Glomerular visceral epithelial cell (primary cell): ENCODE data around the gene NFIX.
A peak's percentile ranks its signal among the peaks of the same experiment; 100 is the strongest.

Experiments
- DNase-seq: peaks from one replicate; pipeline ENCODE4 v3.0.0-alpha.2; 2016; ENCODE audit errors: extremely low spot score

NFIX gene

DNA sequence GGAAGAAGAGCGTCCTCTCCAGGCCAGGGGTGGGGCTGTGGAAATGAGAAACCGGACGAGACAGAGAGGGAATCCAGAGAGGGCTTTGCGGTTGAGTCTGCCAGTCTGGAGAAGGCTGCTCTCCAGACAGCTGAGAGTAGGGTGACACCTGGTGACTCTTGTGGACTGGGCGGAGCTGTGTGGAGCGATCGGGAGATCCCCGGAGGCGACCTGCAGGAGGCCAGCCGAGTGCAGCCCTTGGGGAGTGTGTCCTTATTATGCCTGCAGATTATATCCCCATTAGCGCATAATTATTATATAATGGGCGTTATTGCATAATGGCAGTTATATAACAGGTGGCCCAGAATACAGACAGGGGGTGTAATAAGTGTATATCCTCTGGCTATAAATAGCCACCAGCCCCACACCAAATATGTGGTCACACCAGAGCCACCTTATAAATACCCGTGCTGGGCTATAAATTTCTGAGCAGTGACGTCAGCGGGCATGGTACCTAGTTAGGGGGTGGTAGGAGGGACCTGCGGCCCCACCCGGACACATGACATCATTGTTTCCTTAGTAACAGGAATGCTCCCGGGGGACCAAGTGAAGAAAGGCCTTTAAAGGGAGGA lies 41.2 kb downstream of the NFIX start:
- peak; percentile 87 for DNase-seq

DNA sequence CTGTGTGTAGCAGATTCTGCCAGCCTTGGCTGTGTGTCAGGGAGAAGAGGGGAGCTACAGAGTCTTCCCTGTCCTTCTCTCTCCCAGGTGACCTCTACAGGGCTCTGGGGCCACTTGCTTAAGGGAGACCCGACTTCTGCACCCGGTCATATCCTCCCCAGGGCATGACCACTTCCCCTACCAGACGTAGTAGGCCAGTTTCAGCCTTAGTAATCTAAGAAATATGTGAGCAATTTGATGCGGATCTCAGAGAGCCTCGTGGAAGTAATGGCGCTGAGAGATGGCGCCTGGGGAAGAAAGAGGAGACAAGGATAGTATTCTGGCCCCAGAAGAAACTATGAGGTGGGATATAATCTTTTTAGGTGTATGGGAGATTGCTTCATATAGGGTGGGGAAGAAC lies 41.9 kb downstream of the NFIX start:
- peak; percentile 81 for DNase-seq

DNA sequence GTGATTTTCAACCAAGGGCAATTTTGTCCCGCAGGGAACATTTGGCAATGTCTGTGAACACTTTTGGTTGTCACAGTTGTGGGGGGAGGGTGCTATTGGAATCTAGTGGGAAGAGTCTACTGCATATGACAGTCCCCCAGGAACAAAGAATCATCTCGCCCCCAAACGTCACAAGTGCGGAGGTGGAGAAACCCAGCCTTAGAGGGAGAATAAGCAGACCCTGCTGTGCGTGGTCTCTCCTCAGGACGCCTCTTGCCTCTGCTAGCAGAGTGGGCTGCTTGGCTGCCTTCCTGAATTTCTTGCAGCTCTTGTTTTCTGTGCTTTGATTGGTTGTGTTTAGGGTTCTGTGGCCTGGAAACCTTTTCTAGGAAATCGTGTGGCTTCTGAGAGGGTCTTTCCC lies 42.5 kb downstream of the NFIX start:
- DNase-seq = no peak

DNA sequence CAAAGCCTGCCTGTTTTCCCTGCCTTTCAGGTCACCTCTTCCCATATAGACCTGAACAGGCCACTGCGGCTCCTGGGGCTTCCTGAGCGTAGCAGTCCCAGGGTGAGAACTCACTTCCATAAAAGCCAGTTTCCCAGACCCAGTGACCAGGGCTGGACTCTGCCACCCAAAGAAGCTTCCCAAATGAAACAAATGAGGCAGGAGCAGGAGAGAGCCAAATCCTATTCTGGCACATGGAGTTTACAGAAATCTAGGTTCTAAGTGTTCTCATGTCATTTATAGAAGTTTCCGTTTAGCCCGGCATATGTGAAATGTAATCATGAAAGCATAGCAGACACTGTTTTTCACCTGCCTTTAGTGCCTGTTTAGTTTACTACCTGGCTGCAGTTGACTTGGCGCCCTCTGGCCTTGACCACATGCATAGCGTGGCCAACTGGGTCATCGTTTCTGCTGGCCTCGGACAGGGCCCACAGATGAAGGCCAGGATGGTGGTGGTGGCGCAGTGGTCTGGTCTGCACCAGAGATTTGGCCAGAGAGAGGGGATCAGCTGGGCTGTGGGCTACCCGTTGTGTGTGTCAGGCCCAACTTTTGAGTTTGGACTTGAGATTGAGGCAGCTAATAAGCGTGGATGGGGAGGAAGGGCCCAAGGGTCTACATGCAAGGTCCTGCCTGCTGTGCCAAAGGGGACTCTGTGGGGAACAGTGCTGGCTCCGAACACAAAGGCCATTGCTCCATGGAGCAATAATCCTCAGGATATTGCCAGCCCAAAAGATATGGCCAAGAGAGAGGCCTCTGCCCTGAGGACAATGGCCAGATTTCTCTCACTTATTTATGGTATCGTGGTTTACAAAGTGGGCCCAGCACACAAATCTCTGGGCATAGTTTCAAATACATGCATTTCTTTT lies 43.3 kb downstream of the NFIX start:
- no peak for DNase-seq

DNA sequence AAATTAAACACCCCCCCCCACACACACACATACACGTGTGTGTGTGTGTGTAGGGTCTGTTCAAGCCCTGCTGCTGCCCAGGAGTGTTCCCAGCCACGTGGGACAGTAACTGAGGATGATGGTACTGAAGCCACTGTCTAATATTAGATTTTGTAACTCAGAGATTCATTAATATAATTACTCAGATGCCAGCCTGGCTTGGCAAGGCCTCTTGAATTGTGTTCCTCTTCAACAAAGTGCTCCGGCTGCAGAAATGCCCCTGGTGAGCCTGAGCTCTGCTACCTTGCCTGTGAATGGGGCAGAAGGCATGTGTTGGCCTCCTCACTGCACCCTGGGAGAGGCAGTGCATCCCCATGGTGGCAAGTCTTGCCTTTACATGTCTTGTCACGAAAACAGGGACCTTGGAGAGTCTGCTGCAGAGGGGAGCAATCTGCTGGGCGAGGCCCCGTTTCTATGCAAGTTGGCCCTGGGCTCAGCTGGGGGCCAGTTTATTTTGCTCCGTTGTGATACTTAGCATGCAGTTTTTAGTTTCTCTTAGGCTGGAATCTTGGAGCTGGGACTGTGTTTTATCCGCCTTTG lies 44.0 kb downstream of the NFIX start:
- DNase-seq = no peak

DNA sequence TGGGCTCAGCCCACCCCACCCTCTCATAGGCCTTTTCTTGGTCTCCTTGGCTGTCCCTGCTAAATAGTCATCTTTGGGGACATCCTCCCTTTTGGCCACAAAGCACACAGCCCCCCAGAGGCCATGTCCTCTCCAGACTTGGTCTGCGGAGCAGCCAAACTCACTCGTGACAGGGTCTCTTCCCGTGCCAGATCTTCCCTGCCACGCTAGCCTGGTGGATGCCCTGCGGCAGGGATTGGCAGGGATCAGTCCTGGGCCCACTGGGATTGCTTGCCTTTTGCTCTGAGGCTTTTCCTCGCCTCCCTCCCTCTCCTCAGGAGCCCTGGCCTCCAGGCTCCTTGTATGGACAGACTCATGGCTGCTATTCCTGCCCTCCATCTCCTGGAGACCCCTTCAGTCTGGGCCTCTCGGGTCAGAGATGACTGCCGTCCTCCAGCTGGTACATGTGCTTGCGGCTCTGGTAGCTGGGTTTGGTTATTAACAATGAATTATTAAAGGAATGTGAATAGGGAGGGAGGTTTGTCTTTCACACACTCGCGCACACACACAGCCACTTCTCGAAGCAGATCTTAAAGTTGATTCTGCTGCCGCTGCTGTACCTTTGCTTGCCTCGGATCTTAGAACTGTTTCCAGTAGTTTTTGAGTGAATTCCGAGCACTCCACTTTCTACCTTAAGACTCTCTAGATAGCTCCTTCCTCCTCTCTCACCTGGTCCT lies 45.1 kb downstream of the NFIX start:
- DNase-seq = no peak

DNA sequence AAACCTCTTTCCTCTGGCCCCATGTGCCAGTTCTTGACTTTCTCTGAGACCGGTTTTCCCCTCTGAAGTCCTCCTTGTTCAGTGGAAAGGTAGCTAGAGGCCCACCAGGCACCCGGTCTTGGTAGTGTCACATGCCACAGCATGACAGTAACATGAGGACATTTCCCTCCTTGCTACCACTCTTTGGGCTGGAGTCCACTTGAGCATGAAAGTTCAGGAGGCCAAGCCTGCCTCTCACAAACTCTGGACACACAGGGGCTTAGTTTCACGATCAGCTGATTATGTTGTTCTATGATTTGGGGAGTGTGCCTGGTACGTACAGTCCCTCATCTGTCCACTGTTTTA lies 45.6 kb downstream of the NFIX start:
- DNase-seq = no peak

DNA sequence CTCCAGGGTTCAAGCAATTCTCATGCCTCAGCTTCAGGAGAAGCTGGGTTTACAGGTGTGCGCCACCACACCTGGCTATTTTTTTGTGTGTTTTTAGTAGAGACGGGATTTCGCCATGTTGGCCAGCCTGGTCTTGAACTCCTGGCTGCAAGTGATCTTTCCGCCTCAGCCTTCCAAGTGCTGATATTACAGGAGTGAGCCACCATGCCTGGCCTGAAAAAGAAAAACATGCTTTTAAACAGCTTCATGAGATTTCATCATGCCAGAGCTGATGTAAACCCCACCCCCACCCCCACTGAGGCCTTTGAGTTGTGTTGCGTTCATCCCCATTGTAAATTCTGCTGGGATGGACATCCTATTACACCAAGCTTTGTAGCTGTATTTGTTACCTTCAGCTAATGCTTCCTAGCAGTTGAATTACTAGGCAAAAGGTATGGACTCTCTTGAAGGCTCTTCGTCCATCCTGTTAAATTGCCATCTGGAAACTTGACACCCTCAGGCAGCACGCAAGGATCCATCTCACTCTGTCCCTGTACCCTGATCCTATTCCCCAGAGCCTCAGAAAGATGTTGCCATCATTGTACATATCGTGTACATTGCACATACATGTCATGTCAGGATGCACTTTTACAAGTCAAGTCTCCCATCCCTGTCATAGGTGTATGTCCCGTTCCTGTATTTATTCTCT lies 47.3 kb downstream of the NFIX start:
- no peak for DNase-seq

DNA sequence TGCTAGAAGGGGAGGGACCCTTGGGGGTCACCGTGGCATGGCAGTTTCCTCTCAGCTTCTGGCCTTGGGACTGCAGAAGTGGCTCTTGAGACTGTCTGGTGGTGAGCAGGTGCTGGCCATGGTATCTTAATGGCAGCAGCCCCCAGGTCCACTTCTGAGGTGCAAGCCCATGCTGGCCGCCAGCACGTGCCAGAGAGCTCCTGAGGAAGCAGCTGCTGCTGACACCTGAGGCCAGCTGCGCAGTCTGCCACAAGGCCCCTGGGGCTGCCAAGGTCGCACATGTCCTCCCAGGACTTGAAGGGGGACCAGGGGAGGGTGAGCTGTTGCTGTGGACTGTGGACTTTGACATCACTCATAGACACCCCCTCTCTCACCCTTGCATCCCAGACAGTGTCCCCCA lies 48.0 kb downstream of the NFIX start:
- DNase-seq = no peak

DNA sequence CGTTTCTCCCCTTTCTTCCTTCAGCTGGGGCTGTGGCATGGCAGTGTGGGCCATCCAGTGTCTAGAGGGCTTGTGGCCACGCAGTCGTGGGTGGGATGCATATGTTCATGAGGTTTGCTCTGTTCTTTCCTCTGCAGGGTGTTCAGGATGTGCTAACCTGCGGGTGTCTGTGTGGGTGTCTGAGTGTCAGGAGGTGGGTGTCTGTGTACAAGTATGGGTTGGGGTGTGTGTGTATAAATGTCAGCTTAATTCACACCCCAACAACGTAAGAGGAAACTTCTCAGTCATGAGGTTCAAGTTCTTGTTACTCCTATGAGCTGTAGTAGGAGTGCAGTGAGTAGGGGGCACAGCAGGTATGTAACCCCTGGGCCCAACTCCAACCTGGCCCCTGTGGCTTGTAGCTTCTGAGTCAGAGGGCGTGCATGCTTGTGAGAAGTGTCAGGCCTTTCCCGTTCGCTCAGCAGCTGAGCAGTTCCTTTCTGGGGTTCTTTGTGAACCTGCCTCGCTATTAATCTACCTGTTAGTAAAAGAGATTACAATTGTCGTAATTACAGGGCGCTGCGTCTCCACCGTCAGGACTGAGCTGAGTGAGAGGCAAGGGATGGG lies 49.1 kb downstream of the NFIX start:
- peak; percentile 32 for DNase-seq

DNA sequence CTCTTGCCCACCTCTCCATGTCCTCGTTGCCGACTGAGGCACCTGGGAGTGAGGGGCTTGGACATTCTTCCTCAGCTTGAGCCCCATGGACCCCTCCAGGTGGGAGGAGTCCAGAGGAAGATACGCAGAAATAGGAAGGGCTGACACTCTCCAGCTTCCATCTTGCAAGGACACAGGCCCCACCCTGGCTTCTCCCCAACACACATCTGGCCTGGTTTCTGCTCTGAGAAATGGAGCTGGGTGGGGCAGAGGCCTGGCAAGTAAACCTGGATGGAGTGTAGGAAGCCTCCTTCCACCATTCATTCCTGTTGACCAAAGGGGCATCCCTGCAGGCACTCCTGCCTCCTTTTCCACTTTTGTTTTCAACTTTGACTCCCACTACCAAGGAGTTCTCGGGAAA lies 50.5 kb downstream of the NFIX start:
- no peak for DNase-seq

DNA sequence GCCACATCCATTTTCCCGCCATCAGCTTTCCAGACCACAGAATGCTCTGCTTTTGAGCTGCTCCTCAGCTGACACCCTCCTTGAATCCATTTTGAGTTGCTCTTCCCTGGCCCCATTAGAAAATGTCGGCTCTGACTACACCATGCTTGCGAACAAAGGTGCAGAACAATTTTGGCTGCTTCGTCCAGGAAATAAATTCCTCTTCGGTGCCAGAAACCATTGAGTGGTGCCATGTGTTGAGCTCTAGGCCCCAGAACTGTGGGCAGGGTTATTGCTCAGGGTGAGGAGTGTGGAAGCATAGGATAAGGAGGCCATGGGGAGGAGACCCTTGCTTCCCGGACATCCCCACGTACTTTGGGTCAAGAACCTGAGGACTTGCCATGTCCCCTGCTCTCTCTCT lies 52.1 kb downstream of the NFIX start:
- DNase-seq = no peak

DNA sequence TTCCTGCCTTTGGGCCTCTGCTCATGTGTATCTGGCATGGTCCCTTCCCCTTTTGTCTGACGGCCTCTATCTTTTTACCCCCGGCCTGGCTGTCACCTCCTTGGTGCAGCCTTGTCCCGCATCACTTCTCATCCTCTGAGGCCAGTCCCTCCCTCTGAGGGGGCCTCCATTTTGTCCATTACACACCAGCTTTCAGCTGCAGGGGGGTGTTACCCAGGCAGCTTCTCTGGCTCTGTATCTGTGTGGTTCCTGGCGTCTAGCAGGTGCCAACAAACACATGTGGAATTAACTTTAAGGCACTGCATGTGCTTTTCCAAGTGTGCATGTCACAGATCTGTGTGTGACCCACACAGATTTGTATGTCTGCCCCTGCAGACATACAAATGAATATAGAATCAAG lies 55.0 kb downstream of the NFIX start:
- no peak for DNase-seq

DNA sequence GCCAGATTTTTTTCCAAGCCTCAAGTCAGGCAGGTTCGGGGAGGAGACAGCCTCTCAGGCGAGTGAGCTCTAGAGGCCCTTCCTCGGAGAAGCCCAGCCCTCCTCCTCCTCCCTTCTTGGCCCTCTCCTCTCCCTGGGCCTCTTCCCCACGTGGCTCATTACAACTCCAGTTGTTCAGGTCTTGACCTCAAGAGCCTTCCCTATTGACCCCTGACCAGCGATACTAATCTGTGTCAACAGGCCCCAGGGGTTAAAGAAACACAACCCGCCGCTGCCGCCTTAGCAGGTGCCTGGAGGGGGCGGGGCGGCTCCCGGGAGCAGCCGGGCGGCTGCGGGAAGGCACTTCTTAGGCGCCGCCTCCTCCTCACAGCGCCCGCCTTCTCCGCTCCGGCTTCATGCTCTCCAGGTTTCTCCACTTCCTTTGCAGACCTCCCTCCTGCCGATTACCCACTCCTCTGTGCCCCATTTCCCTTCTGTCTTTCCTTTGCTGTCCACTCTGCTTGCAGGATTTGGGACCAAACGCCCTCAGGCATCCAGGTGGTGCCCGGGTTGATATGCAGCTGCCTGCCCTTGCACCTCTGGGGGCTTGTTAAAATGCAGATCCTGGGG lies 56.4 kb downstream of the NFIX start:
- DNase-seq = peak; percentile 70

DNA sequence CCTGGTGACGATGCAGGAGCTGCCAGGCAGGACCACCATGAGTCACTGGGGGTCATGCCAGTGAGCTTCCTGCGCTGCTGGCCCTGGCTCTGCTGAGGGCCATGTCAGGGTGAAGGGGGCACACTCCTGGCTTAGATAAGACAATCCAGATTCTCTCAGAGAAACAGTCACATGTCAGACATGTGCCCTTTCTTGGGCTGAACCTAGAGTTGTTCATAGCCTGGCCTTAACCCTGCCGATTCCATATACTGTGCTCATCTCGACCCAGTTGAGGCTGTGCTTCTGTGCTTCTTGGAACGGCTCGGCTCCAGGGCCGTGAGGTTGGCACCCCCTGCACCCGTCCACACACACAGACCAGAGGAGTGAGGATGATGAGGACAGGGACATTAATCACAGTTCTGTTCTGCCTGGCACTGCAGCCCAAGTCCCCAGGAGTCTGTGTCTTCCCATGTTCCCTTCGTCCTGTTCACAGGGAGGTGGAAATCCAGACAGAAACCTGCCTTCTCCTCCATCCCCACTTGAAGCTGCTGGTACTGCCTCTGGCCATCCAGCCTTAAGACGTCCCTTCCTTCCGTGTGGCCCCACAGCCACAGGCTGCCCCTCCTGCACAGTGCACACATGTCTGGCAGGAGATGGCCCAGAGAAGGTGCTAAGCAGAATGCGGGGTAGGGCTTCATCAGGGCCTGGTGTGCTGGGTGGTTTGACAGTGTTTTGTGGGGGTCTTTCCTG lies 57.3 kb downstream of the NFIX start:
- no peak for DNase-seq

DNA sequence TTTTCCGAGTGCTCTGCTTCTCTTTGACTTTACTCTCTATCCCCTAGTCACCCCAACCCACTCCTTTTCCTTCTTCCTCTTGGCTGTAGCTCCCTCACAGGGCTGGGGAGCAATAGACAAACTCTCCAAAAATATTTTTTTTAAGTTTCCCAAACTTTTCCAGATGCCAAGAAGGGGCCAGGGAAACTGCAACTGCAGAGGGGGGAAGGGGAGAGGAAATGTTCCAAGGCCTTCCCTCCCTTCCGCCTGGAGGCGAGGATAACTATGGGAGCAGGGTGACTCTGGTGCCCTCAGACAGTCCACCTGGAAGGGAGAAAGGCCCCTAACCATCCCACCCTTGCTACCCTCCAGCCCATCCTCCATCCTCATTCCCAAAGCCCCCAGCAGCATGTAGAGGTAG lies 58.0 kb downstream of the NFIX start:
- DNase-seq = no peak

DNA sequence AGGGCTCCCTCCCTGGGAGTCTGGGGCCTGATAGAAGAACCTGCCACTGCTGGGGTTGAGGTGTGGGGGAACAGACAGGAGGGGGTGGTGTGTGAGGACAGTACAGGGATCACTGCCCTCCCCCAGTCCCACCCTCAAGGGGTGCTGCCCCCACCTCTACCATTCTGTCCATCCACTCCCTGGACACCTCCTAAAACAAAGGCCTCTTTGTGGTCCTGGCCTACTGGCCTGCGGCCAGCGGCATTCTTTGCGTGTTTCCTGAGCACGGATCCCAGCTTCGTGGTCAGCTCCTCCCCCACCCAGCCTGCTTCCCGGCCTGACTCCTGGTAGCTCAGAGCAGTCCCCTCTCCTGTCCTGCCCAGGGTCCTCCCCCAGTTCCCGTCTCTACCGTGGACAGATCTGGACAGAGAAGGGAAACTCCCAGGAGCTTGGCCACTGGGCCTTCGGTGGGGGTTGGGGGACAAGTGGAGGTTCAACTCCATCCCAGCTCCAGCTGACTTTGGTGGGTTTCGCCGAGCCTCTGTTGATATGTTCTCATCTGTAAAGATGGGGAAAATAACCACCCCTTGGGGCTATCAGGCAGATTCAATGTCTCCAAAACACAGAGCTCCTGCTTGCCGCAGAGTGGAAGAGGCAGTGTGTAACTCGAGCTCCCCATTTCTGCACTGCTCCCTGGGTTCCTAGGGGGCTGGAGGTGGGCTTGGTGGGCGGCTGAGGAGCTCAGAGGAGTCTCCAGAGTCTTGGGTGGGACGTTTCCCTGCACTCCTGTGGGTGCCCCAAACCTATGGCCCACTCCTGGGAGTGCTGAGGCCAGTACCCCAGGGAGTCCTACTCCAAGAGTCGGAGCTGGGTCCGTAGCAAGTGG lies 58.7 kb downstream of the NFIX start:
- peak; percentile 97 for DNase-seq

DNA sequence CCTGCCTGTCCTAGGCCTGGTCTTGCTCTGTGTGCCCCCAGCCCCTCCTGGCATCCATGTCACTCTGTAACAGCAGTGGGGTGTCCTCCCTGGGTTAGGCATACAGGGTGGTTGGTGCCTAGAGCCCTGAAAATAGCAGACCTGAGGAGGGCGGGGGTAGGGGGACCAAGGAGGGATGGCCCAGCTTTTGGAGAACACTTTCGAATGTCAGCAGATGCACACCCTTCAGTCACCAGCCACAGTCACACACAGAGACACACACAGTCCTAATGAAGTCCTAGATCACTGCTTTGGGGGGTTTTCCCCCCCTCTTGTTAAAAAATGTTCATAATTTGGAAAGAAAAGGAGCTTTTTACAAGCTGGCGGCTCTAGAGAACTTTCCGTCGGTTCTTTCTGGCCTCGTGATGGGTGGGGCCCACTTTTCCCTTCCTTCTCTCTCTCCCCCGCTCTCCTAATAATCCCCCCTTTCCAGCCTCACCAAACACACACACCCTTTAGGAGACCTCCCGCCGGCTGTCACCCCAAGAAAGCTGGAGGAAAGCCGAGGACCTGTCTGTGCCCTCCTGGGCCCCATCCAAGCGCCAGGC lies 59.4 kb downstream of the NFIX start:
- DNase-seq = no peak
